Measurements from ENCODE around the gene TBC1D5.
"Not testable (repeated sequence)": the region's sequence is repeated elsewhere in the genome, so short reads cannot be mapped to it uniquely, and the experiment has no call there.

The TBC1D5 gene

GRCh38 chr3:17639257-17639656 is 103.2 kb downstream of the TBC1D5 start:
- H3K4me3 ChIP-seq: no peak overlapping the region
- no peaks in the 10 kb centered on the region for H3K27me3 ChIP-seq
- H3K4me2 ChIP-seq: peak overlapping the region in 3 of 11 experiments; percentile 15 to 32 (median 21); a peak in 6 of 22 replicates
- H3K4me1 ChIP-seq: peaks cover 0 to 41% (median 0%) of the 10 kb centered on the region in 10 experiments; a peak in 7 of 20 replicates
- peak overlapping the region in 2 of 11 experiments; percentile 7 to 14; a peak in 2 of 22 replicates for H3K27ac ChIP-seq
- H4K20me1 ChIP-seq: no peaks in the 10 kb centered on the region; a peak in 2 of 22 replicates
- H3K36me3 ChIP-seq: no peaks in the 10 kb centered on the region
- H3K9ac ChIP-seq: no peak overlapping the region
- no peak for TF ChIP-seq Cebpa-rat (IDR thresholded peaks at IDR 0.05)
- H3K9me3 ChIP-seq (replicated peaks in 1 of 11): no peaks in the 10 kb centered on the region

GRCh38 chr3:17638356-17638755 is 104.1 kb downstream of the TBC1D5 start:
- Histone ChIP-seq H3K4me1 (peaks cover 0 to 41% (median 0%) of the 10 kb centered on the region in 10 experiments; a peak in 7 of 20 replicates), H3K27me3 (no peaks in the 10 kb centered on the region), H3K4me3 (no peak overlapping the region), H3K4me2 (0 out of 22 replicates have a peak overlapping the region, but pooled peaks of 1 of the 11 experiments have one; percentile 3), H3K9ac (no peak overlapping the region), H4K20me1 (no peaks in the 10 kb centered on the region; a peak in 2 of 22 replicates), H3K36me3 (no peaks in the 10 kb centered on the region), H3K27ac (no peak overlapping the region), H3K9me3 (replicated peaks in 1 of 11) (no peaks in the 10 kb centered on the region)
- TF ChIP-seq Cebpa-rat (IDR thresholded peaks at IDR 0.05): no peak

- peaks cover 0 to 49% (median 7%) of the 10 kb centered on the region in 10 experiments; a peak in 10 of 20 replicates for H3K4me1 ChIP-seq
- not testable (repeated sequence) for H3K9me3 ChIP-seq (replicated peaks in 1 of 11); H3K27me3 ChIP-seq; H3K36me3 ChIP-seq; H4K20me1 ChIP-seq; H3K9ac ChIP-seq; H3K4me3 ChIP-seq; H3K4me2 ChIP-seq; H3K27ac ChIP-seq
Measured at GRCh38 chr3:17635675-17636074, 106.8 kb downstream of the TBC1D5 start.

- Histone ChIP-seq H3K27ac (no peak overlapping the region), H3K9ac (no peak overlapping the region), H3K4me1 (peaks cover 0 to 47% (median 7%) of the 10 kb centered on the region in 10 experiments; a peak in 10 of 20 replicates), H3K27me3 (no peaks in the 10 kb centered on the region), H3K9me3 (replicated peaks in 1 of 11) (no peaks in the 10 kb centered on the region), H4K20me1 (peaks cover 0 to 5% (median 0%) of the 10 kb centered on the region in 11 experiments; a peak in 2 of 22 replicates), H3K4me3 (no peak overlapping the region), H3K4me2 (no peak overlapping the region), H3K36me3 (no peaks in the 10 kb centered on the region)
- no peak for TF ChIP-seq Cebpa-rat (IDR thresholded peaks at IDR 0.05)
Measured at GRCh38 chr3:17634964-17635363, 107.5 kb downstream of the TBC1D5 start.

- Histone ChIP-seq H3K4me1 (peaks cover 0 to 46% (median 7%) of the 10 kb centered on the region in 10 experiments; a peak in 10 of 20 replicates), H3K4me3 (no peak overlapping the region), H3K27ac (no peak overlapping the region), H3K4me2 (no peak overlapping the region), H3K9ac (no peak overlapping the region), H3K9me3 (replicated peaks in 1 of 11) (no peaks in the 10 kb centered on the region), H4K20me1 (peaks cover 0 to 10% (median 0%) of the 10 kb centered on the region in 11 experiments; a peak in 2 of 22 replicates), H3K36me3 (no peaks in the 10 kb centered on the region), H3K27me3 (no peaks in the 10 kb centered on the region)
- TF ChIP-seq Cebpa-rat (IDR thresholded peaks at IDR 0.05): no peak
Measured at GRCh38 chr3:17634201-17634600, 108.2 kb downstream of the TBC1D5 start.

- no peaks in the 10 kb centered on the region for H3K36me3 ChIP-seq
Measured at GRCh38 chr3:17632401-17633100, 109.9 kb downstream of the TBC1D5 start.

GRCh38 chr3:17631609-17632008 is 110.8 kb downstream of the TBC1D5 start:
- TF ChIP-seq Cebpa-rat (IDR thresholded peaks at IDR 0.05): no peak
- Histone ChIP-seq H4K20me1 (peaks cover 0 to 10% (median 0%) of the 10 kb centered on the region in 11 experiments; a peak in 2 of 22 replicates), H3K4me3 (no peak overlapping the region), H3K4me2 (peak overlapping the region in 3 of 11 experiments; percentile 25 to 50 (median 32); a peak in 5 of 22 replicates), H3K27me3 (no peaks in the 10 kb centered on the region), H3K27ac (peak overlapping the region in 1 of 11 experiments; percentile 37; a peak in 2 of 22 replicates), H3K4me1 (peaks cover 0 to 42% (median 12%) of the 10 kb centered on the region in 10 experiments; a peak in 11 of 20 replicates), H3K9me3 (replicated peaks in 1 of 11) (no peaks in the 10 kb centered on the region), H3K36me3 (no peaks in the 10 kb centered on the region), H3K9ac (no peak overlapping the region)

More at GRCh38 chr3:17632401-17633100, 109.9 kb downstream of the TBC1D5 start:
- no peak overlapping the region for H3K9ac ChIP-seq
- H3K4me3 ChIP-seq: no peak overlapping the region
- no peaks in the 10 kb centered on the region for H3K9me3 ChIP-seq (replicated peaks in 1 of 11)
- H4K20me1 ChIP-seq: peaks cover 0 to 10% (median 0%) of the 10 kb centered on the region in 11 experiments; a peak in 2 of 22 replicates
- H3K4me2 ChIP-seq: peak overlapping the region in 5 of 11 experiments; percentile 25 to 59 (median 35); a peak in 10 of 22 replicates
- H3K4me1 ChIP-seq: peaks cover 0 to 36% (median 6%) of the 10 kb centered on the region in 10 experiments; a peak in 10 of 20 replicates
- TF ChIP-seq Cebpa-rat (IDR thresholded peaks at IDR 0.05): no peak
- H3K27me3 ChIP-seq: no peaks in the 10 kb centered on the region
- H3K27ac ChIP-seq: peak overlapping the region in 3 of 11 experiments; percentile 9 to 37 (median 37); a peak in 6 of 22 replicates

GRCh38 chr3:17629400-17629799 is 113.0 kb downstream of the TBC1D5 start:
- H3K27me3 ChIP-seq: no peaks in the 10 kb centered on the region
- no peaks in the 10 kb centered on the region for H3K36me3 ChIP-seq
- peaks cover 0 to 54% (median 17%) of the 10 kb centered on the region in 10 experiments; a peak in 11 of 20 replicates for H3K4me1 ChIP-seq
- no peaks in the 10 kb centered on the region for H3K9me3 ChIP-seq (replicated peaks in 1 of 11)
- no peak overlapping the region for H3K4me3 ChIP-seq
- H4K20me1 ChIP-seq: peaks cover 0 to 10% (median 0%) of the 10 kb centered on the region in 11 experiments; a peak in 2 of 22 replicates
- H3K9ac ChIP-seq: no peak overlapping the region
- no peak overlapping the region for H3K27ac ChIP-seq
- H3K4me2 ChIP-seq: no peak overlapping the region; a peak in 1 of 22 replicates
- TF ChIP-seq Cebpa-rat (IDR thresholded peaks at IDR 0.05): no peak

- Histone ChIP-seq H3K4me1 (peaks cover 0 to 35% (median 10%) of the 10 kb centered on the region in 10 experiments; a peak in 11 of 20 replicates), H3K4me3 (no peak overlapping the region; a peak in 1 of 20 replicates), H3K36me3 (peaks cover 6 to 24% (median 17%) of the 10 kb centered on the region in 11 experiments; a peak in 18 of 22 replicates), H3K9ac (no peak overlapping the region), H3K27me3 (no peaks in the 10 kb centered on the region), H3K9me3 (replicated peaks in 1 of 11) (no peaks in the 10 kb centered on the region), H3K4me2 (peak overlapping the region in 7 of 11 experiments; percentile 6 to 76 (median 54); a peak in 13 of 22 replicates), H3K27ac (peak overlapping the region in 8 of 11 experiments; percentile 3 to 57 (median 27); a peak in 12 of 22 replicates), H4K20me1 (peaks cover 0 to 10% (median 0%) of the 10 kb centered on the region in 11 experiments; a peak in 2 of 22 replicates)
- TF ChIP-seq Cebpa-rat (IDR thresholded peaks at IDR 0.05): 0 out of 22 replicates have a peak, but pooled peaks of 1 of the 11 experiments have one; percentile 10
Measured at GRCh38 chr3:17626395-17626794, 116.0 kb downstream of the TBC1D5 start.

All from BLaER1 treated with 17β-estradiol and CSF1 and Interleukin-3, amounts not matched to agents 10 nM and 100 nM (cell line).